Trophoblast cell (in vitro differentiated cells and primary cell): ENCODE data around the gene CARD10. TPM values are rescaled to one million over a fixed set of nuclear protein-coding genes. Genes with fewer than 3 reads are reported as not detected.

Experiments used
- DNase-seq, 2 donors: peaks; one replicate each; pipeline ENCODE4 v3.0.0-alpha.2; 2016
- H2AFZ ChIP-seq: 2 replicates; pipeline ENCODE4 v1.6.1; 2013; ENCODE audit warnings: low read length, moderate library complexity, mild to moderate bottlenecking; ENCODE audit not compliant: insufficient read depth, poor library complexity
- H2AK5ac ChIP-seq: 2 replicates; pipeline ENCODE4 v1.6.1; 2013; ENCODE audit warnings: mild to moderate bottlenecking, low read length
- H2BK120ac ChIP-seq: 2 replicates; pipeline ENCODE4 v1.6.1; 2013; ENCODE audit warnings: low read length, mild to moderate bottlenecking, moderate library complexity; ENCODE audit not compliant: insufficient read depth, poor library complexity
- H2BK12ac ChIP-seq: 2 replicates; pipeline ENCODE4 v1.6.1; 2013; ENCODE audit warnings: mild to moderate bottlenecking, low read length, moderate library complexity
- H2BK5ac ChIP-seq: 2 replicates; pipeline ENCODE4 v1.6.1; 2013; ENCODE audit warnings: low read length, low read depth, moderate library complexity, mild to moderate bottlenecking; ENCODE audit not compliant: poor library complexity
- H3K14ac ChIP-seq: 2 replicates; pipeline ENCODE4 v1.6.1; 2013; ENCODE audit warnings: mild to moderate bottlenecking, low read length
- H3K18ac ChIP-seq: 2 replicates; pipeline ENCODE4 v1.6.1; 2013; ENCODE audit warnings: mild to moderate bottlenecking, low read length
- H3K23ac ChIP-seq: 2 replicates; pipeline ENCODE4 v1.6.1; 2013; ENCODE audit warnings: low read length
- H3K27ac ChIP-seq: 2 replicates; pipeline ENCODE4 v1.5.1; 2013; ENCODE audit warnings: low read depth, mild to moderate bottlenecking, inconsistent platforms, low read length, moderate library complexity
- H3K27me3 ChIP-seq: 2 replicates; pipeline ENCODE4 v1.6.1; 2013; ENCODE audit warnings: inconsistent platforms, mild to moderate bottlenecking, low read length, moderate library complexity; ENCODE audit not compliant: insufficient read depth
- H3K36me3 ChIP-seq, 2 experiments: 1 replicate in 1 of 2; 2 replicates in 1 of 2; pipeline ENCODE4 v1.6.1; 2013; ENCODE audit warnings: low read length in 2 of 2, mild to moderate bottlenecking in 2 of 2, moderate library complexity in 1 of 2; ENCODE audit not compliant: insufficient read depth in 2 of 2, control insufficient read depth in 1 of 2
- H3K4ac ChIP-seq: 2 replicates; pipeline ENCODE4 v1.6.1; 2013; ENCODE audit warnings: low read depth, mild to moderate bottlenecking, low read length, moderate library complexity
- H3K4me1 ChIP-seq, 2 experiments: 1 replicate in 1 of 2; 2 replicates in 1 of 2; pipeline ENCODE4 v1.6.1; 2013; ENCODE audit warnings: low read length in 2 of 2, mild to moderate bottlenecking in 2 of 2, moderate library complexity in 1 of 2; ENCODE audit not compliant: insufficient read depth in 2 of 2, control insufficient read depth in 1 of 2
- H3K4me2 ChIP-seq: 2 replicates; pipeline ENCODE4 v1.6.1; 2013; ENCODE audit warnings: inconsistent platforms, mild to moderate bottlenecking, low read length, moderate library complexity
- H3K4me3 ChIP-seq: 2 replicates; pipeline ENCODE4 v1.5.1; 2013; ENCODE audit warnings: mild to moderate bottlenecking, low read depth, low read length, inconsistent platforms
- H3K79me1 ChIP-seq: one replicate; pipeline ENCODE4 v1.6.1; 2013; ENCODE audit warnings: low read length
- H3K79me2 ChIP-seq: 2 replicates; pipeline ENCODE4 v1.6.1; 2013; ENCODE audit warnings: low read length, mild to moderate bottlenecking; ENCODE audit not compliant: control insufficient read depth, insufficient read depth, poor library complexity
- H3K9ac ChIP-seq: 2 replicates; pipeline ENCODE4 v1.6.1; 2013; ENCODE audit warnings: mild to moderate bottlenecking, low read length
- H3K9me3 ChIP-seq: 2 replicates; pipeline ENCODE4 v1.6.1; 2013; ENCODE audit warnings: low read depth, mild to moderate bottlenecking, control low read depth, inconsistent platforms, low read length; ENCODE audit not compliant: insufficient read depth
- H4K12ac ChIP-seq: 2 replicates; pipeline ENCODE4 v1.6.1; 2013; ENCODE audit warnings: low read depth, mild to moderate bottlenecking, low read length, moderate library complexity
- H4K8ac ChIP-seq: 2 replicates; pipeline ENCODE4 v1.6.1; 2013; ENCODE audit warnings: low read depth, mild to moderate bottlenecking, low read length, moderate library complexity
- H4K91ac ChIP-seq: one replicate; pipeline ENCODE4 v1.6.1; 2013; ENCODE audit warnings: low read depth, mild to moderate bottlenecking, low read length, moderate library complexity
- WGBS: extraction: QIAGEN DNeasy Blood & Tissue Kit; methylation state at CpG from one replicate; pipeline ENCODE4 v1.1.7; 2013; ENCODE audit warnings: missing lambda C conversion rate; ENCODE audit not compliant: insufficient read length, insufficient coverage; ENCODE audit errors: extremely low coverage; 5-methylcytosine and 5-hydroxymethylcytosine counted together
- polyA plus RNA-seq: library from polyadenylated mRNA; stranded (reverse); fragments of 200-250 nt; gene quantifications from 2 replicates; pipeline ENCODE4 v1.2.3, GENCODE V29; 2013

Gene CARD10
- 4.7 and 4.9 TPM in 2 replicates for polyA plus RNA-seq

GRCh38 chr22:37519268-37520195 lies at the start of gene CARD10:
TSS of gene CARD10 (minus strand) at chr22:37519415. CDS start at chr22:37519200, 215 bp downstream.
- H2BK5ac ChIP-seq, result no peak within 1 kb of the TSS
- H3K14ac ChIP-seq, result peak within 1 kb of the TSS; percentile 67
- H3K79me2 ChIP-seq, result peaks cover 5% of the 10 kb centered on the region
- DNase-seq, result peak in 1 of 2 donors; percentile 37
- peak within 1 kb of the TSS; percentile 80 for H2AFZ ChIP-seq
- H2AK5ac ChIP-seq, result no peak within 1 kb of the TSS
- peak within 1 kb of the TSS; percentile 63 for H4K8ac ChIP-seq
- H3K4me2 ChIP-seq, result peak within 1 kb of the TSS; percentile 70
- H3K27ac ChIP-seq, result no peak within 1 kb of the TSS
- H3K4me1 ChIP-seq, result peaks cover 3 to 7% of the 10 kb centered on the region in 2 experiments
- H4K12ac ChIP-seq, result peak within 1 kb of the TSS; percentile 6
- WGBS, result no CpG with 5 or more reads among the region's 99 CpGs
- peaks cover 6% of the 10 kb centered on the region for H3K9me3 ChIP-seq
- no peaks in the 10 kb centered on the region for H3K36me3 ChIP-seq
- no peak within 1 kb of the TSS for H3K23ac ChIP-seq
- peaks cover 10% of the 10 kb centered on the region for H3K79me1 ChIP-seq
- peak within 1 kb of the TSS; percentile 53 for H3K18ac ChIP-seq
- peak within 1 kb of the TSS; percentile 40 for H2BK120ac ChIP-seq
- peak within 1 kb of the TSS; percentile 13 for H3K4ac ChIP-seq
- peak within 1 kb of the TSS; percentile 68 for H3K4me3 ChIP-seq
- H3K9ac ChIP-seq, result peak within 1 kb of the TSS; percentile 23
- H2BK12ac ChIP-seq, result peak within 1 kb of the TSS; percentile 2
- peaks cover 3% of the 10 kb centered on the region for H3K27me3 ChIP-seq
- peak within 1 kb of the TSS; percentile 60 for H4K91ac ChIP-seq

DNA sequence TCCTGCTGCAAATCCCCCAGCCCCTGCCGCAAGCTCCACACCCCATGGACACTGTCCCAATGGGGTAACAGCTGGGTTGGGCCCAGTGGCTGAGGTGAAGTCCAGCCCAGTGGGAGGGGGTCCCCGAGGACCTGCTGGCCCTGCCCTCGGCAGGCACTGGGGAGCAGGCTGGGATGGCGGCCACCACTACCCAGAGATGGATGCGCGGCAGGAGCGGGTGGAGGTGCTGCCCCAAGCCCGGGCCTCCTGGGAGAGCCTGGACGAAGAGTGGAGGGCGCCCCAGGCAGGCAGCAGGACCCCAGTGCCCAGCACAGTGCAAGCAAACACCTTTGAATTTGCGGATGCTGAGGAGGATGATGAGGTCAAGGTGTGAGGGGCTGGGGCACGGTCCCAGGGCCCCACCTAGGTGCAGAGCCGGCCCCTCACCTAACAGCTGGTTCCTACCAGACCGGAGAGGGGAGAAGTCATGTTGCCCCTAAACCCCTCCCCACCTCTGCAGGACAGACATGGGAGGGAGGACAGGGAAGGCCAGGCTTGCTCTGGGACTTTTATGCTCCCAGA lies 49.3 kb upstream of the CARD10 start:
- Histone ChIP-seq H3K4me1 (peaks cover 42 to 49% of the 10 kb centered on the region in 2 experiments), H3K9me3 (peaks cover 2% of the 10 kb centered on the region), H2BK120ac (no peak overlapping the region), H3K4ac (no peak overlapping the region), H4K91ac (peak overlapping the region; percentile 76), H3K23ac (no peak overlapping the region), H3K79me2 (peaks cover 13% of the 10 kb centered on the region), H3K79me1 (peaks cover 13% of the 10 kb centered on the region), H4K8ac (peak overlapping the region; percentile 17), H3K36me3 (peaks cover 45 to 47% of the 10 kb centered on the region in 2 experiments), H3K4me3 (no peak overlapping the region), H2AFZ (no peak overlapping the region), H2BK12ac (peak overlapping the region; percentile 58), H4K12ac (no peak overlapping the region), H3K18ac (peak overlapping the region; percentile 64), H3K27ac (peak overlapping the region; percentile 60), H3K9ac (no peak overlapping the region), H3K4me2 (no peak overlapping the region), H2AK5ac (no peak overlapping the region), H3K14ac (peak overlapping the region; percentile 60), H3K27me3 (no peaks in the 10 kb centered on the region), H2BK5ac (peak overlapping the region; percentile 71)
- no CpG with 5 or more reads among the region's 14 CpGs for WGBS
- DNase-seq, result no peak

DNA sequence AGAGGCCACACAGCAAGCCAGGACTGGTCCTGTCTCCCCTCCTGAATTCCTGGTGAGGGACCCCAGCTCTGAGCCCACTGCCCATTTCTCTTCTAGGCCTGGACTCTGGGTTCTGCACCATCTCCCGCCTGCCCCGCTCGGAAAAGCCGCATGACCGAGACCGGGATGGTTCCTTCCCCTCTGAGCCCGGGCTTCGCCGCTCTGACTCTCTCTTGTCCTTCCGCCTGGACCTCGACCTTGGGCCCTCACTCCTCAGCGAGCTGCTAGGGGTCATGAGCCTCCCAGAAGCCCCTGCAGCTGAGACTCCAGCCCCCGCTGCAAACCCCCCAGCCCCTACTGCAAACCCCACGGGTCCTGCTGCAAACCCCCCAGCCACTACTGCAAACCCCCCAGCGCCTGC lies 48.8 kb upstream of the CARD10 start:
- Histone ChIP-seq H3K4me3 (no peak overlapping the region), H3K27ac (peak overlapping the region; percentile 24), H3K14ac (no peak overlapping the region), H3K36me3 (peaks cover 47% of the 10 kb centered on the region in 2 experiments), H3K4me1 (peaks cover 46 to 53% of the 10 kb centered on the region in 2 experiments), H4K91ac (no peak overlapping the region), H3K27me3 (no peaks in the 10 kb centered on the region), H3K9ac (no peak overlapping the region), H2BK12ac (no peak overlapping the region), H2BK120ac (no peak overlapping the region), H4K12ac (no peak overlapping the region), H2AFZ (no peak overlapping the region), H3K79me2 (peaks cover 17% of the 10 kb centered on the region), H3K18ac (peak overlapping the region; percentile 6), H3K79me1 (peaks cover 15% of the 10 kb centered on the region), H2AK5ac (no peak overlapping the region), H3K23ac (no peak overlapping the region), H2BK5ac (no peak overlapping the region), H3K4ac (no peak overlapping the region), H4K8ac (peak overlapping the region; percentile 1), H3K9me3 (peaks cover 2% of the 10 kb centered on the region), H3K4me2 (no peak overlapping the region)
- no peak for DNase-seq
- no CpG with 5 or more reads among the region's 15 CpGs for WGBS

- peak; percentile 82 to 95 for DNase-seq
- no peak overlapping the region for H3K4me2 ChIP-seq
- no peak overlapping the region for H4K12ac ChIP-seq
- peaks cover 2% of the 10 kb centered on the region for H3K9me3 ChIP-seq
- no peak overlapping the region for H3K27ac ChIP-seq
- H3K4me3 ChIP-seq, result no peak overlapping the region
- peaks cover 54 to 61% of the 10 kb centered on the region in 2 experiments for H3K4me1 ChIP-seq
- H2BK12ac ChIP-seq, result no peak overlapping the region
- H2BK120ac ChIP-seq, result no peak overlapping the region
- no peak overlapping the region for H3K14ac ChIP-seq
- no peak overlapping the region for H3K9ac ChIP-seq
- H4K8ac ChIP-seq, result no peak overlapping the region
- no peak overlapping the region for H2BK5ac ChIP-seq
- H3K18ac ChIP-seq, result peak overlapping the region; percentile 67
- WGBS, result no CpG with 5 or more reads among the region's 16 CpGs
- no peaks in the 10 kb centered on the region for H3K27me3 ChIP-seq
- peaks cover 52 to 54% of the 10 kb centered on the region in 2 experiments for H3K36me3 ChIP-seq
- H4K91ac ChIP-seq, result no peak overlapping the region
- H3K4ac ChIP-seq, result no peak overlapping the region
- peak overlapping the region; percentile 7 for H2AK5ac ChIP-seq
- peaks cover 19% of the 10 kb centered on the region for H3K79me1 ChIP-seq
- no peak overlapping the region for H2AFZ ChIP-seq
- peaks cover 25% of the 10 kb centered on the region for H3K79me2 ChIP-seq
- H3K23ac ChIP-seq, result no peak overlapping the region
These were observed 47.9 kb upstream of the CARD10 start for GRCh38 chr22:37566903-37567798.
